GM13977 (cell line): ENCODE measurements around the gene PPP2R3C.

ENCODE experiments used
- DNase-seq: peaks from one replicate; pipeline ENCODE4 v3.0.0; 2012; ENCODE audit warnings: low spot score
- CTCF ChIP-seq: IDR thresholded peaks from 2 replicates; pipeline ENCODE4 v1.5.1; 2012; ENCODE audit warnings: mild to moderate bottlenecking, control low read depth; ENCODE audit not compliant: insufficient read depth; ENCODE audit errors: extremely low read depth, missing control alignments
- in situ Hi-C: fragments of 300-500 bp; cut with MboI; formaldehyde crosslinking; loops from one replicate; pipeline ENCODE4 v1.12.0; 2022; ENCODE audit warnings: low sequenced_read_pairs, low pct_unique_long_range_greater_than_20kb, mixed read lengths, inconsistent platforms; ENCODE audit not compliant: unreplicated experiment

The PPP2R3C gene

DNA sequence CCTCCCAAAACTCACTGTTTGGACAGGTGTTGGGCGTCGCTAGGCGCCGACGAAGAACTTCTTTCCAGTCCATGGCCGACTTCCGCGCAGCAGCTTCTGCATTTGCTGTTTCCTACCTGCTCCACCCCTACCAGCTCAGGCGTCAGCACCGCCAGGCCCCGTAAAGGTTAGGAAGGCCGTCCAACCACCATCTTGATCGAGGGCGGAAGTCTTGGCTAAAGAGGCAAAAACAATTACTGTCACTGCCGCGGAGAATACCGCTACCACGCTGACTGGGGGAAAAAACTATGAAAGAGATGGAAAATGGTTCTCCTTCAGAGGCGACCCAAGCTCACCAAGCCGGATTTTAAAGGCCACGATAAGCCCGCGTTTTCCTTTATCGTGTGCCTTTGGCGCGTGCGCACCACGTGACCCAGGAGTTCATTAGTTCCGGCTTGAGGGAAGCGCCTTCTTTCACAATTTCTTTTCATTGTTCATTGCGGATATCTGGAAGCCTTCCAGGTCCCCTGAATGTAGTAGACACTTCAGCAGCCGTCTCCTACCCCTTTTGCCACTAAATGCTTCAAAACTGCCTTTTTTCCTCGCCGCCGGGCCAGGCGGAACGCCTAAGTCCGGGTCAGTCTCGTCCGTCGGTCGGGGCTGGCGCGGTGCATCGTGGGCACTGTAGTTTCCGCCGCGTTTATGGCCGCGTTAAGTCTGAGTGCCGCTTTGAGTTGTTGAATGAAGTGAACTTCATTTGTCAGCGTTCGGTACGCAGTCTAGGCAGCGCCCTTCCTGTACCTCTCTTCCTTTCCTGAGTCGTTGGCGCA is at the start of gene PPP2R3C, which contains the start of gene PRORP:
PPP2R3C (minus strand) TSS at position 104 of the 809 bp plus-strand sequence; CDS start at position 73, 31 bp downstream.
PRORP (plus strand) TSS at position 666 of the 809 bp plus-strand sequence. CDS start 694 bp downstream, outside the sequence.
- peak; percentile 89 for DNase-seq
- TF ChIP-seq CTCF: no peak
- in situ Hi-C loops: no loop called here

- in situ Hi-C loops: loop anchor here (25.0 kb wide), 1 partner anchor 520 kb away; no protein-coding TSS in a partner anchor
- no peak for TF ChIP-seq CTCF
- no peak for DNase-seq
These were observed 45.7 kb upstream of the PPP2R3C start for GRCh38 chr14:35167496-35167895.

DNA sequence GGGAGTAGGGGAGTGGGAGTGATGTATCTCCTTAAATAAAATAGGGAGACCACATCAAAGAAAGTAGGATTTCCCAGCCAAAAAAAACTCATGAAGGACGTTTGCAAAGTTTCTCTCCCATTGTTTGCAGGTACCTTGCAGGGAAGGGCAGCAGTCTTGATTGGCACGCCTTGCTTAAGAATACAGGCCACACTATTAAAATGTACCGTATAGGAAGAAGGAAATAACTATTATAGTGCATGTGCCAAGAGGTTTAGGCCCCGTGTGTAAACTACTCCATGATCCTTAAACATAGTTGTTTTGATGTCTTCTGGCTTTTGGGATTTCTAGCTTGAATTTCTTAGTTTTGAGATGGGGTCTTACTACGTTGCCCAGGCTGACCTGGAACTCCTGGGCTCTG is 43.1 kb upstream of the PPP2R3C start:
- in situ Hi-C loops: loop anchor here (25.0 kb wide), 1 partner anchor 522 kb away; no protein-coding TSS in a partner anchor
- no peak for DNase-seq
- TF ChIP-seq CTCF: no peak

- no peak for TF ChIP-seq CTCF
- in situ Hi-C loops: loop anchor here (25.0 kb wide), 1 partner anchor 524 kb away; no protein-coding TSS in a partner anchor
- no peak for DNase-seq
These were observed 41.6 kb upstream of the PPP2R3C start for GRCh38 chr14:35163384-35163783.

DNA sequence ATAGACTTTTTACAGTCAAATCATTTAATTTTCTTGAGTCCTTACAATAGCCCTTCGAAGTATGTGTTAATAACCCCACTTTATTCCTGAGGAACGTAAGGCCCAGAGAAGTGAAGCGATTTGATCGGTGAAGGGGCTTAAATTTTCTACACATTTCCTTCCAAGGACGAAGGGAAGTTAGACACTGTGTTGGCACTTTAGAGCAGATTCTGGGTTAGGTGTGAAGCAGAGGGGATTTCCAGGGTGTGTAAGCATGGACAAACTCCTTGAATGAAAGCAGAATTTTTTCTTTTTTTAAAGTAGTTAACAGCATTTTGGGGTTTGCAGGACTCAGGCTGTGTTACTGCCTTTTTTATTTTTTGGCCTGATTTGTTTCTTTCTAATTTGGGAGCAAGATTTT is 39.4 kb upstream of the PPP2R3C start:
- no peak for TF ChIP-seq CTCF
- in situ Hi-C loops: loop anchor here (25.0 kb wide), 1 partner anchor 526 kb away; no protein-coding TSS in a partner anchor
- DNase-seq: no peak

GRCh38 chr14:35159742-35160409 is 38.1 kb upstream of the PPP2R3C start:
- in situ Hi-C loops: loop anchor here (25.0 kb wide), 1 partner anchor 527 kb away; no protein-coding TSS in a partner anchor
- DNase-seq: no peak
- TF ChIP-seq CTCF: no peak
